ENCODE data around the gene DEFB132. TPM values are rescaled to one million over a fixed set of nuclear protein-coding genes. Genes with fewer than 3 reads are reported as not detected.
A peak's percentile ranks its signal among the peaks of the same experiment; 100 is the strongest.

The DEFB132 gene
- total RNA-seq, 1 donor from 2014 or later, result not detected

DNA sequence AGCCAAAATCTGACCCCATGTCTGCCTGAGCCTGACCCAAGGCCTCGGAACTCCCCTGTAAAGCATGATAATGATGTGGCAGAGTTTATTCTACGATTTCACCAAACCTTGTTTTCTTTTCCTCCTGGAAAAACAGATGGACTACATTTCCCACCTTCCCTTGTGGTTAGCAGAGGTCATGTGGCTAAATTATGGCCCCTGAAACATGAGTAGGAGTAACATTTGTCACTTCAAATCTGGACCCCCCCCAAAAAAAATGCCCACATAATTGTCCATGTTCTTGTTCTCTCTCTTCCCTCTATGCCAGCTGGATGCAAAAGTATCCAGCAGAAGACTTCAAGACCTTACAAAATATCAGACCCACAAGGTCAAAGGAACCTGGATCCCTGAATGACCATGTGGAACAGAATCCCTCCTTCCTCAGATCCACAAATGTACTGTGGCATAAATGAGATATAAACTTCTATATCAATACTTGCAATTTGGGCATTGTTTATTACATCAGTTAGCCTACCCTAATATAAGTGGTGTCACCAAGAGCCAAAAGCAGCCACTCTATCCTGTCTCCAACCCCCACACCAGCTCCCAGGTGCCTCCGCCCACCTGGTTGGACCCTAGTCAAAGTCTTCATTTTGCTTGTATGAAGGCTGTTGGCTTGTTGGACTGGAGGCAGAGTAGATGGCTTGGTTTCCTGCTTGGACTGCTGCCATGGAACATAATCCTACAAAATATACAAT is 31.6 kb downstream of the DEFB132 start:
- intact Hi-C loops (cut with DNase I), result no loop called here
- ATAC-seq (ENCODE audit: poor library complexity) (no peak), DNase-seq (no peak)

DNA sequence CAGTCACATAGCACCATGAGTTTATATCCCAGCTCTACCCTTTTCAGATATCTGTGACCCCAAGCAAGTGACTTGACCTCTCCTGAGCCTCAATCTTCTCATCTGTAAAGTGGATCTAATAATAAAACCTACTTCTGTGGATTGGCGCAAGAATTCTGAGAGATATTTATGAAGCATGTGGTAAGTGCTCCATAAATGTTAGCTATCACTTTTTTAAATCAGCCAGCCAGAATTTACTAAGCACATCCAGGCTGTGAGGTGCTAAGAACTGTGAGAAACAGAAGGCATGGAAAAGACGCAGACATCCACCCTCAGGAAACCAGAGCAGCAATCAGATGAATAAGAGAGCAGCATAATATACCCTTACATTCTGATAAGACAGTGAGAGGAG is 32.2 kb downstream of the DEFB132 start:
- DNase-seq, result no peak
- intact Hi-C loops (cut with DNase I), result no loop called here
- ATAC-seq (ENCODE audit: poor library complexity), result no peak

GRCh38 chr20:290084-290831 is 32.7 kb downstream of the DEFB132 start, which contains the start of gene C20orf96:
TSS of gene C20orf96 (minus strand) at chr20:290750. CDS start at chr20:290610, 140 bp downstream.
- DNase-seq (peak; percentile 97), ATAC-seq (ENCODE audit: poor library complexity) (peak; percentile 98)
- intact Hi-C loops (cut with DNase I), result no loop called here

DNA sequence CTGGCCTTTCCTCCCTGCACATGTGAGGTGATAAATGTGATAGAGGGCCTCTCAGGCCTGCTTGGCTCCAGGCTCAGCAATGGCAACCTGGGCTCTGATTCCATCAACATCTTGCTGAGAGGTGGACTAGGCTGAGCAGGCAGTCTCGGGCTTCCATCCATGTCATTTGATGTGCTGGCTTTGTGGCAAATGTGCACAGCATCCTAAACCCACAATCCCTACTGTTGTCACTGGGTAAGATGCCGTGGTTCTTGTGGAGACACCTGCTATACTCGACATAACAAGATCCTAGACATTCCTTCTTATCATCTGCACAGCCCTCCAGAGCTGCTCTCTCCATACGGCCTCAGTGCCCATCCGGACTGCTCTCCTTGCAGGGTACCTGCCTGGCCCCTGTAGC is 37.1 kb downstream of the DEFB132 start:
- no peak for DNase-seq
- intact Hi-C loops (cut with DNase I), result no loop called here
- no peak for ATAC-seq (ENCODE audit: poor library complexity)

GRCh38 chr20:295804-296203 is 38.3 kb downstream of the DEFB132 start:
- intact Hi-C loops (cut with DNase I), result loop anchor here (2.0 kb wide), 1 partner anchor 29 kb away; the partner anchor contains the start of gene SOX12
- DNase-seq, result no peak
- ATAC-seq (ENCODE audit: poor library complexity), result no peak

GRCh38 chr20:297098-297924 is 39.8 kb downstream of the DEFB132 start, which contains the start of gene ZCCHC3:
TSS of gene ZCCHC3 (plus strand) at chr20:297570. CDS start at chr20:297587, 17 bp downstream.
- DNase-seq (peak; percentile 94), ATAC-seq (ENCODE audit: poor library complexity) (peak; percentile 93)
- intact Hi-C loops (cut with DNase I), result loop anchor here (2.0 kb wide), 1 partner anchor 27 kb away; the partner anchor contains the start of gene SOX12

GRCh38 chr20:297925-298775 is 40.6 kb downstream of the DEFB132 start:
- intact Hi-C loops (cut with DNase I), result loop anchor here (2.0 kb wide), 1 partner anchor 27 kb away; the partner anchor contains the start of gene SOX12
- ATAC-seq (ENCODE audit: poor library complexity) (peak; percentile 51), DNase-seq (peak; percentile 85)

DNA sequence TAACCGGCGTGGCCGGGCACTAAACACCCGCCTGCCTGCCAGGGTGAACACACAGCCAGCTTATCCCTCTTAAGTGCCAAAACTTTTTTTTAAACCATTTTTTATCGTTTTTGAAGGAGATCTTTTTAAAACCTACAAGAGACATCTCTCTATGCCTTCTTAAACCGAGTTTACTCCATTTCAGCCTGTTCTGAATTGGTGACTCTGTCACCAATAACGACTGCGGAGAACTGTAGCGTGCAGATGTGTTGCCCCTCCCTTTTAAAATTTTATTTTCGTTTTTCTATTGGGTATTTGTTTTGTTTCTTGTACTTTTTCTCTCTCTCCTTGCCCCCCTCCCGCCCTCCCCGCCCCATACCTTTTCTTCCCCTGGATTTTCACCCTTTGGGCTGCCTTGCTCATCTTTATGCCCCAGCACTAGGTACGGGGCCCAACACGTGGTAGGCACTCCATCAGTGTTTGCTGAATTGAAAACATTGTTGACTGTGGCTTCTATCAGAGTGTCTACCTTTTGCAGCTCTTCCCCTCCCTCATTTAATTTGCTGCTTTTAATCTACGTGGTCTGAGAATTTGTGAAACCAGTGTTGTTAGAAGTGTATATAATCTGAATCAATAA is 41.4 kb downstream of the DEFB132 start:
- no peak for ATAC-seq (ENCODE audit: poor library complexity)
- DNase-seq, result no peak
- intact Hi-C loops (cut with DNase I), result no loop called here

DNA sequence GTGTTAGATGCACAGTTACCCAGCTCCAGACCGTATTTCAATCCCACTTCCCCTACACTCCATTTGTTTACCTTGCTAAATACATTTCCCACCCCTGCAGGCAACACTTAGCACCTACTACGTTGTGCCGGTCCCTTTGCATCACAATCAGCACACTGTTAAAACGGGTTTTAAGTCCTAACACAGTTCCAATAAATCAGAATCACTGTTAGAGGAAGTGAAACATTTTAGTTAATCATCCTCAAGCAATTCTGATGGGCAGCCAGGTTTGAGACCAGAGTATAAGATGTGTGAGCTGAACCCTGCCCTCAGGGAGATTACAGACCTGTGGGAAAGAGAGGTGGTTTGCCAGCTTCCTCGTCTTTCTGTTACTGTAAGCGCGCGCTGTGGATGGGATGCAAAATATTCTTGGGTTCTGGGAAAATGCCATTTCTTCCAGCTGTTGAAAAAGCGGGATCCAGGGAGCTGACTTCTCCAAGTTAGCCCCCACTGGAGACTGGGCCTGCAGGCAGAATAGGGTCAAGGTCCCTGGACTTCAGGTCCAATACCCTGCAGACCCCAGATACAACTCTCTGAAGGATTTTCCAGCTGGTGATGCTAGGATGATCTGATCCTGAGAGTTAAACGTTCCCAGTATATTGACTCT is 42.9 kb downstream of the DEFB132 start:
- DNase-seq (no peak), ATAC-seq (ENCODE audit: poor library complexity) (no peak)
- intact Hi-C loops (cut with DNase I), result no loop called here

GRCh38 chr20:301886-302848 is 44.6 kb downstream of the DEFB132 start:
- ATAC-seq (ENCODE audit: poor library complexity) (no peak), DNase-seq (no peak)
- intact Hi-C loops (cut with DNase I), result no loop called here

DNA sequence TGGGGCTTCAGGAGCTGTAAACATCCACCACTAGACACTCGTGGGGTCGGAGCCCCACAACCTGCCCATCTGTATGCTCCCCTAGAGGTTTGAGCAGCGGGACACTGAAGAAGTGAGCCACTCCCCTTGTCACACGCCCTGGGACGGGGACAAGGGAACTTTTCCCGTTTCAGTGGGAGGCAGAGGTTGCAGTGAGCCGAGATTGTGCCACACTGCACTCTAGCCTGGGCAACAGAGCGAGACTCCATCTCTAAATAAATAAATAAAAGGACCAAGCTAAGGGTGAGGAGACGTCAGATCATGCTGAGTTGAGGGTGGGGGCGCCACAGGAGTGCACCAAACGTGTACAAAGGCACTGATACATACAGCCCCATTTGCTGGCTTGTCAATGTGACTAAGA is 48.2 kb downstream of the DEFB132 start:
- ATAC-seq (ENCODE audit: poor library complexity) (no peak), DNase-seq (no peak)
- intact Hi-C loops (cut with DNase I), result no loop called here

DNA sequence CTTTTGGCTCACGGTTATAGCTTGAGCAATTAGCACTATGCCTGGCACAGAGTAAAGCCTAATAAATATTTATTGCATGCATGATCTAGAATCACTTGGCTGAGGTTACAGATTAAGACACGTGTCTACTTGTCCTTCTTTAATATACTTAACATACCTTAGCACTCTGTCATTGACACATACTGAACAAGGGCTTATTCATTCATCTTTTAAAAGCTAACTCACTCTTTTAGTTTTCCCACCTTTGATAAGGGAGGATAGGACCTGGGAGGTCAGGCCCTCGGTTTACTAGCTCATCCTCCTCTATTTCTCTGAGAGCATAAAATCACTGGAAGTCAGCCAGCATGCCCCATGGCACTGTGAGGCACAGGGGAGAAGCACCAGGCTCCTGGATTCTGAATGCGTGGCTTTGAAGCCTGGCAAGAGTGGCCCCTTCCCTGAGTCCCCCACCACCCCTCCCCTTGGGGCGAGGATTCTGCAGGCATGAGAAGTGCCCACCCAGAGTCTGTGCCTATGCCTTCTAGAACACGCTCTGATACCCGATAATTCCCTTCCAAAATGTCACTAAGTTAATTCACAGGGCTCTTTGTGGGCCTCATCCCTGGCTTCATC is 51.0 kb downstream of the DEFB132 start:
- intact Hi-C loops (cut with DNase I), result no loop called here
- ATAC-seq (ENCODE audit: poor library complexity) (no peak), DNase-seq (no peak)

DNA sequence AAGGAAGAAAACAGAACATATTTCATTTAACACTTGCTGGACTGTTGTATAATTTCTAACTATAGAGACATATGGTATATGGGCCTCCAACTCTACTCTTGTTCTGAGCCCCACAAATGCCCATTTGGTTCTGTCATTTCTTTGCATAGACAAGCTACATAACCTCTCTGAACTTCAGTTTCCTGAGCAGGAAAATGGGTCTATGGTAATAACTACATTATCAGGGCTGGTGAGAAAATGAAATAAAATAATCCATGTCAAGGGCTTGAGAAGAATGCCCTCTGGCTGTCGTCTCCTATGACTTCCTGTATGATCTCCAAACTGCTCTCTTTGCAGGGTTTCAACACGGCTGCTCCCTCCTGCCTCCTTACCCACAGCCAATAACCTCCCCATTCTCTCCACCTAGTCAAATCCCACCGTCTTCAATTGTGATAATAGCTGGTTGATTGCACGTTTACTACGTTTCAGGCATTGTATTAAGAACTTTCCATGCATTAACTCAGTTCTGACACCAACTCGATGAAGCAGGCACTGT is 51.8 kb downstream of the DEFB132 start:
- DNase-seq, result no peak
- intact Hi-C loops (cut with DNase I), result no loop called here
- ATAC-seq (ENCODE audit: poor library complexity), result peak; percentile 43

DNA sequence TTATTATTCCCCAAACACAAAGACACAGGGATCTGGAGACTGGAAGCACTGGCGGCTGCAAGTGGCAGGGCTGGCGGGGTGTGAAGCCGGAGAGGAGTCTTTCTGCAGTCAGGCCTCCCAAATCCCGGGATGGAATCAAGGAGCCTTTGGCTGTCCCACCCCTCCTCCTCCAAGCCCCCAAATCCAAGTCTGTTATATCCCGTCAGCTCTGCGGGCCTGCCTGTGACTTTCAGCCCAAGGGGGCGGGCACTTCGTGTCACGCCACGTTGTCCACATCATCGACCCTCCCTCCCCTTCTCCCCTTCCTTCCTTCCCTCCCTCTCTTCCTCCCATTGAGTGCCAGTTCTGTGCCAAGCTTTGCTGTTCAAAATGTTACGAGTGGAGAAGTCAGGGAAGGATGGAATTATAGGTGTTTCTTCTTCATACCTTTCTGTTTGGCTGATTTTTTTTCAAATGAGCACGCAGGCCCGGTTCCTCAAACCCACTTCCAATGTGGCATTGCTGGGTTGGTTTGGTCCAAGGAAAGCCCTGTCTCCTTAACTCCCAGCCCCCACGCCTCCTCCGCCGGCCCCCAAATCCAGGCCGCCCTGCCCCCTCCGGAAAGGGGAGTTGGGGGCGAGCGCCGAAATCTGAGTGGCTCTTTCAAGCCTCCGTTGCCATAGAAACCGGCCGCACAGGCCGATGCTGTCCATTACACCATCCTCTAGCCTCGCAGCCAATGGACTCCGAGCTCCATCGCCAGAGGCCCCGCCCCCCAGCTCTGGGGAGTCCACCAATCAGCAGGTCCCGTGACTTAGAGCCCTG is 52.5 kb downstream of the DEFB132 start:
- ATAC-seq (ENCODE audit: poor library complexity) (peak; percentile 100), DNase-seq (peak; percentile 99)
- intact Hi-C loops (cut with DNase I), result no loop called here

DNA sequence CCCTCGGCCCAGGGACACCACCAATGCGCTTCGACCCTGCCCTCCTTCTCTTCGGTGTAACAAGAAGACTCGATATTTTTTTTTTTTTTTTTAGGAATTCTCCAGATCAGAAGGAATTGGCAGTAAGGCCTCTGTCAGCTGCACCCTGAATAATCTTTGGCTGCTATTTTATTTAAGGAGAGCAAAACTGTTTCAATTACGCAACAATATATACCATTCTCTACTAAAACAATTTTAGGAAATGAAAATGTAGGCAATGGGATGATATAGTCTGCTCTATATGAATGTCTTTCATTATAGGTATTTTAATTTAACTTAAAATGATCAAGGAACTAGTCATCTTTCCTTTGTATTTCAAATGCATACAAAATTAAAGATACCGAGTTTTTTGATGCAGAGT is 53.1 kb downstream of the DEFB132 start:
- no peak for ATAC-seq (ENCODE audit: poor library complexity)
- intact Hi-C loops (cut with DNase I), result no loop called here
- DNase-seq, result no peak

All from Right ventricle myocardium superior (tissue), 1 donor.